Islet of Langerhans (tissue), 1 donor: ENCODE results near the gene ZNF12.
"Not testable (repeated sequence)": the region's sequence is repeated elsewhere in the genome, so short reads cannot be mapped to it uniquely, and the experiment has no call there.

ENCODE experiments used
- FAIRE-seq: peaks from one replicate; lab custom pipeline; 2011; peaks lifted over from hg19 to GRCh38; lab: Jason Lieb, UNC

Gene ZNF12

GRCh38 chr7:6691103-6691502, 15.6 kb downstream of the ZNF12 start:
- no peak for FAIRE-seq

- no peak for FAIRE-seq
These were observed 26.6 kb downstream of the ZNF12 start for GRCh38 chr7:6680146-6680545.

GRCh38 chr7:6675807-6676405, 30.8 kb downstream of the ZNF12 start:
- no peak for FAIRE-seq

- FAIRE-seq: not testable (repeated sequence)
These were observed 35.9 kb downstream of the ZNF12 start for GRCh38 chr7:6670851-6671250.

GRCh38 chr7:6658618-6659345, 48.0 kb downstream of the ZNF12 start:
- no peak for FAIRE-seq

GRCh38 chr7:6656413-6656812, 50.3 kb downstream of the ZNF12 start:
- no peak for FAIRE-seq

GRCh38 chr7:6655636-6656385, 50.9 kb downstream of the ZNF12 start:
- FAIRE-seq: no peak

- FAIRE-seq: no peak
These were observed 51.7 kb downstream of the ZNF12 start for GRCh38 chr7:6654842-6655610.

GRCh38 chr7:6654113-6654841, 52.5 kb downstream of the ZNF12 start:
- FAIRE-seq: no peak

GRCh38 chr7:6653071-6654003, 53.4 kb downstream of the ZNF12 start:
- FAIRE-seq: no peak

GRCh38 chr7:6652446-6653011, 54.2 kb downstream of the ZNF12 start:
- no peak for FAIRE-seq

GRCh38 chr7:6651851-6652445, 54.8 kb downstream of the ZNF12 start:
- no peak for FAIRE-seq

- FAIRE-seq: no peak
These were observed 56.2 kb downstream of the ZNF12 start for GRCh38 chr7:6650521-6651011.

- FAIRE-seq: no peak
These were observed 56.7 kb downstream of the ZNF12 start for GRCh38 chr7:6650086-6650485.

GRCh38 chr7:6649241-6649961, 57.3 kb downstream of the ZNF12 start:
- FAIRE-seq: no peak

GRCh38 chr7:6648815-6649104, 58.0 kb downstream of the ZNF12 start:
- no peak for FAIRE-seq

GRCh38 chr7:6648066-6648814, 58.5 kb downstream of the ZNF12 start:
- no peak for FAIRE-seq

- no peak for FAIRE-seq
These were observed 59.2 kb downstream of the ZNF12 start for GRCh38 chr7:6647541-6647940.

- FAIRE-seq: no peak
These were observed 59.7 kb downstream of the ZNF12 start for GRCh38 chr7:6647080-6647479.
